HG02678 (cell line): ENCODE measurements around the gene MTA1.

Experiments
- ATAC-seq: cut with Tn5 transposase; IDR thresholded peaks from one replicate; pipeline ENCODE4 v1.9.1; 2021; ENCODE audit warnings: mild to moderate bottlenecking, moderate library complexity; ENCODE audit not compliant: unreplicated experiment

MTA1 gene

GRCh38 chr14:105440554-105440900 lies 20.9 kb downstream of the MTA1 start:
- no peak for ATAC-seq

DNA sequence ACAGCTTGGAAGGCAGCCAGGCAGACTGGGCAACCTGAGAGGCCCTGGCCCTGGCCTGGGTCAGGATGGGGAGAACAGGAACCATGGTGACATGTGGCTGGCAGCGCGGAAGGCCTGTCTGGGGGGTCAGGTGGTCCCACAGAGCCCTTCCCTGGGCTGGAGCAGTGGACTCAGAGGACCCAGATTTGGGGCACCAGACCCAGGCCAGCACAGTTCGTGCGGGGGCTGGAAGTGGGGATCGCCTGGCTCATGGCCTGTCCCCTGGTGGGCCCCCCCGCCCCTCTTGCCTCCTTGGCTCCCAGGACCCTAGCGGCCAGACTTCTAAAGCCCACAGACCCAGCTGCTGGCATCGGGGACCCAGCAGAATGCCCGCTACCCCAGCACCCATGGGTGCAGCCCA lies 21.4 kb downstream of the MTA1 start:
- no peak for ATAC-seq

GRCh38 chr14:105442125-105442524 lies 22.5 kb downstream of the MTA1 start:
- no peak for ATAC-seq

- ATAC-seq = no peak
These were observed 23.2 kb downstream of the MTA1 start for GRCh38 chr14:105442834-105443233.

DNA sequence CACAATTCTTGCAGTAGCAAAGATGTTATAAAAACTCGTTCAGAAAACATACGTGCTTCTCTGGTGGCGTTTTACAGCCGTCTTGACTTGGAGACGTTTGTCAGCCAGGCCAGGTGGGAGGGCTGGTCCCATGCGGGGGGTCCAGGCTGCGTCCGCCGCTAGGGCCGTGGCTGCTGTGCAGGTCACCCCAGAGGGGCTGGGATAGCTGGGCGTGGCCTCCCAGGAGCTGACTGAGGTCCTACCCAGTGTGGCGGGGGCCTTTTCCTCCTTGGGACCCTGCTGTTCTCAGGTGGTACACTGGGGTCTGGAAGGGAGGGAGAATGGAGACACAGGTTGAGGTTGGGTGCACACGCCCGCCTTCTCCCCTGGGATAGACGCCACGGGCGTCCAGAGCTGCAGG lies 25.2 kb downstream of the MTA1 start:
- no peak for ATAC-seq

GRCh38 chr14:105445290-105445689 lies 25.7 kb downstream of the MTA1 start:
- ATAC-seq = no peak

DNA sequence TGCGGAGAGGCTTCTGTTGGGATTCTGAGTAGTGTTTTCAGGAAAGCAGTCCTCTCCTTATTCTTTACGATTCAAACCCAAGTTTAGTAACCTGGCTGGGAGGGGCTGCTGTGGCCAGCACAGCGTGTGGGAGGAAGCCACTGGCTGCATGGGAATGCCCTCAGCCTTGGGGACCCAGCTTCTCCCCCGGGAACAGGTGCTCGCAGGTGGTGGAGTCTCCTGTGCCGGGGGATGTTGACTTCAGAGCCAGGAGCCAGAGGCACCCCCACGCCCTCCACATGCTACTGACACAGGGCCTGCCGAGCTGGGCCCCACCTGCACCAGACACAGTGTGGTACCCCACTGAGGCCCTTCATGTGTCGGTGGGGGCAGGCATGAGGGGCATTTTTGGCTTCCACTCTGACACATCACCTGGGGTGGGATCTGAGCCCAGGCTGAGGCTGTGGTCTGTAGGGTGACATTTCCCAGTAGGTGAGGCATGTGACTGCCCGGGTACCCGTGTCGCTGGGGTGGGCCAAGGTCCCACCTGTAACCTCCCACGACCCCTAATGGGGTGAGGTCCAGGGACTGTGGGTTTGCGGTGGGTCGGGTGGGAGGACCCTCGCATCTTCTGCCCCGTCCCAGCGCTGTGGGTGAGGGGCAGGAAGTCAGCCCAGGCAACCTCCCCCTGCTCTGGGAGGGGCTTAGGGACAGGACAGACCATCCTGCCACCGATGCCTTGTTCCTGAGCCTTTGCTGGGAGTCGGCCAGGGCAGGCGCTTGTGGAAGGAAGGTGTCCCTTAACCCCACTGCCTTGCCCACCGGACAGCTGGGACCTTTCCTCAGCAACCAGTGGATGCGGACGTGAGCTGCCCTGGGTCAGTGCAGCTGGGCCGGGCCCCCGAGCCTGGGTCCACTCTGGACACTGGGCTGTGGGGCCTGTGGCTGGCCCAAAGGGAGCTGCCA lies 26.5 kb downstream of the MTA1 start:
- no peak for ATAC-seq

- ATAC-seq = no peak
These were observed 27.3 kb downstream of the MTA1 start for GRCh38 chr14:105446971-105447370.

GRCh38 chr14:105447651-105448640 lies 28.3 kb downstream of the MTA1 start:
- ATAC-seq = no peak

- ATAC-seq = no peak
These were observed 29.1 kb downstream of the MTA1 start for GRCh38 chr14:105448706-105449111.

GRCh38 chr14:105449276-105450122 lies 29.9 kb downstream of the MTA1 start:
- no peak for ATAC-seq

GRCh38 chr14:105450123-105450505 lies 30.5 kb downstream of the MTA1 start:
- ATAC-seq = no peak

- no peak for ATAC-seq
These were observed 31.5 kb downstream of the MTA1 start for GRCh38 chr14:105450864-105451720.

GRCh38 chr14:105452963-105453362 lies 33.3 kb downstream of the MTA1 start:
- ATAC-seq = no peak

GRCh38 chr14:105453847-105454246 lies 34.2 kb downstream of the MTA1 start:
- no peak for ATAC-seq

- ATAC-seq = no peak
These were observed 35.5 kb downstream of the MTA1 start for GRCh38 chr14:105455086-105455640.

- ATAC-seq = no peak
These were observed 36.4 kb downstream of the MTA1 start for GRCh38 chr14:105455766-105456660.
